B cell (primary cell): ENCODE results near the gene CCBE1. TPM values are rescaled to one million over a fixed set of nuclear protein-coding genes. Genes with fewer than 3 reads are reported as not detected.

Source experiments
- ATAC-seq: fragments of 200-7000 bp; cut with Tn5 transposase; one replicate; pipeline ENCODE4 v1.10.0; 2021; ENCODE audit warnings: low read depth, mild to moderate bottlenecking, moderate number of reproducible peaks, moderate library complexity
- CTCF ChIA-PET: fragments of 350-600 bp; sonication (Branson Sonifier 250); formaldehyde crosslinking; loops from one replicate; lab custom pipeline; 2021; ENCODE audit warnings: antibody characterized with exemption, inconsistent platforms; lab: Charles Lee
- POLR2A ChIA-PET: fragments of 350-600 bp; sonication (Branson Sonifier 250); formaldehyde crosslinking; loops from one replicate; lab custom pipeline; 2021; ENCODE audit warnings: antibody characterized with exemption; lab: Charles Lee
- DNase-seq: peaks from one replicate; pipeline ENCODE4 v3.0.0; 2013
- H2AFZ ChIP-seq: 2 replicates; pipeline ENCODE4 v1.6.1; 2012; ENCODE audit warnings: mild to moderate bottlenecking, low read depth, low read length; ENCODE audit not compliant: insufficient read depth, poor library complexity, severe bottlenecking
- H3K27ac ChIP-seq, 2 donors: 1 replicate in 1 of 2; 2 replicates in 1 of 2; pipeline ENCODE4 v1.5.1; 2012 to 2013; ENCODE audit warnings: low read length in 2 of 2, mild to moderate bottlenecking in 2 of 2, moderate library complexity in 1 of 2
- H3K27me3 ChIP-seq, 4 experiments: fragments of 200-600 bp in 1 of 4; sonication (generic) in 1 of 4; replicated peaks in 1 of 4; 1 replicate in 2 of 4; 2 replicates in 2 of 4; pipeline versions ENCODE4 v1.6.1 to v1.7.0; 2013 to 2016; ENCODE audit warnings: low read length in 3 of 4, mild to moderate bottlenecking in 2 of 4, mixed read lengths in 1 of 4, moderate library complexity in 1 of 4; ENCODE audit not compliant: insufficient read depth in 4 of 4, control insufficient read depth in 3 of 4; ENCODE audit errors: control extremely low read depth in 1 of 4
- H3K36me3 ChIP-seq, 2 experiments: replicated peaks in 1 of 2; 1 replicate in 1 of 2; 2 replicates in 1 of 2; pipeline versions ENCODE4 v1.6.1 to v1.7.1; 2013; ENCODE audit warnings: low read length in 1 of 2; ENCODE audit not compliant: insufficient read depth in 2 of 2, control insufficient read depth in 1 of 2; ENCODE audit errors: control extremely low read depth in 1 of 2, extremely low read depth in 1 of 2
- H3K4me1 ChIP-seq, 2 donors: fragments of 200-600 bp in 1 of 2; sonication (generic) in 1 of 2; 1 replicate in 1 of 2; 2 replicates in 1 of 2; pipeline versions ENCODE4 v1.5.1 to v1.6.1; 2013 to 2017; ENCODE audit warnings: low read length in 2 of 2; ENCODE audit not compliant: control insufficient read depth in 2 of 2, insufficient read depth in 2 of 2
- H3K4me2 ChIP-seq: replicated peaks from 2 replicates; pipeline ENCODE3; 2012; ENCODE audit warnings: mild to moderate bottlenecking, low read depth, low read length; ENCODE audit not compliant: poor library complexity, severe bottlenecking
- H3K4me3 ChIP-seq, 5 experiments: fragments of 200-600 bp in 1 of 5; sonication (generic) in 1 of 5; 1 replicate in 3 of 5; 2 replicates in 2 of 5; pipeline versions ENCODE4 v1.5.1 to v1.7.0; 2011 to 2016; ENCODE audit warnings: low read length in 4 of 5, mild to moderate bottlenecking in 4 of 5, low read depth in 2 of 5, control low read depth in 1 of 5, moderate library complexity in 1 of 5; ENCODE audit not compliant: insufficient read depth in 1 of 5; ENCODE audit errors: control extremely low read depth in 1 of 5, extremely low read depth in 1 of 5
- H3K79me2 ChIP-seq: fragments of 200-600 bp; sonication (generic); one replicate; pipeline ENCODE4 v1.6.0; 2016; ENCODE audit warnings: low read length; ENCODE audit not compliant: control insufficient read depth, insufficient read depth
- H3K9ac ChIP-seq: fragments of 200-600 bp; sonication (generic); 2 replicates; pipeline ENCODE4 v1.6.1; 2017; ENCODE audit warnings: mild to moderate bottlenecking, low read length, moderate library complexity
- H3K9me3 ChIP-seq, 3 donors: one replicate each; pipeline versions ENCODE4 v1.6.1 to v1.7.1; 2013; ENCODE audit warnings: low read length in 2 of 3; ENCODE audit not compliant: control insufficient read depth in 2 of 3, insufficient read depth in 1 of 3; ENCODE audit errors: control extremely low read depth in 1 of 3
- H4K20me1 ChIP-seq: 2 replicates; pipeline ENCODE4 v1.6.0; 2012; ENCODE audit warnings: mild to moderate bottlenecking, low read length; ENCODE audit not compliant: insufficient read depth, control insufficient read depth, poor library complexity, severe bottlenecking
- H3K27ac Mint-ChIP-seq: one replicate; pipeline ENCODE4 v1.8.0; 2021; ENCODE audit warnings: mixed read lengths
- H3K27me3 Mint-ChIP-seq: one replicate; pipeline ENCODE4 v1.8.0; 2021; ENCODE audit warnings: mixed read lengths
- H3K4me1 Mint-ChIP-seq: one replicate; pipeline ENCODE4 v1.8.0; 2021; ENCODE audit warnings: mixed read lengths
- H3K4me3 Mint-ChIP-seq: one replicate; pipeline ENCODE4 v1.8.0; 2021; ENCODE audit warnings: mixed read lengths
- H3K9me3 Mint-ChIP-seq: one replicate; pipeline ENCODE4 v1.8.0; 2022; ENCODE audit warnings: mixed read lengths; ENCODE audit not compliant: insufficient read depth
- EZH2 ChIP-seq: IDR thresholded peaks from 2 replicates; pipeline ENCODE4 v1.6.1; 2012; ENCODE audit warnings: borderline replicate concordance, low read depth, mild to moderate bottlenecking, moderate library complexity, low read length; ENCODE audit not compliant: insufficient read depth, poor library complexity, severe bottlenecking
- WGBS: methylation state at CpG from one replicate; pipeline ENCODE4 v1.1.5; 2013; ENCODE audit warnings: missing lambda C conversion rate; ENCODE audit not compliant: insufficient coverage; 5-methylcytosine and 5-hydroxymethylcytosine counted together
- intact Hi-C: fragments of 100-400 bp; cut with micrococcal nuclease; formaldehyde crosslinking; loops from one replicate; pipeline ENCODE4 v1.10.0; 2022
- polyA plus RNA-seq: library from polyadenylated mRNA; depleted of rRNA; stranded (reverse); fragments of >200 nt; gene quantifications from 2 replicates; pipeline ENCODE4 v1.2.3, GENCODE V29; 2012
- total RNA-seq, 2 donors: library from RNA; stranded (reverse); fragments of 120-200 nt in 1 of 2; gene quantifications; 1 replicate in 1 of 2; 2 replicates in 1 of 2; pipeline versions ENCODE4 v1.2.3 to v1.2.4, GENCODE V29; 2013 to 2022
- TF ChIP-seq, protein P1 (sequence below): fragments of 200-600 bp; IDR thresholded peaks from one replicate; pipeline ENCODE4 v1.8.0; 2022; ENCODE audit warnings: antibody characterized with exemption, mild to moderate bottlenecking

Gene CCBE1
- total and polyA plus RNA-seq, 2 donors (not counting 1 experiment from before 2014, with no cell fraction given): not detected

DNA sequence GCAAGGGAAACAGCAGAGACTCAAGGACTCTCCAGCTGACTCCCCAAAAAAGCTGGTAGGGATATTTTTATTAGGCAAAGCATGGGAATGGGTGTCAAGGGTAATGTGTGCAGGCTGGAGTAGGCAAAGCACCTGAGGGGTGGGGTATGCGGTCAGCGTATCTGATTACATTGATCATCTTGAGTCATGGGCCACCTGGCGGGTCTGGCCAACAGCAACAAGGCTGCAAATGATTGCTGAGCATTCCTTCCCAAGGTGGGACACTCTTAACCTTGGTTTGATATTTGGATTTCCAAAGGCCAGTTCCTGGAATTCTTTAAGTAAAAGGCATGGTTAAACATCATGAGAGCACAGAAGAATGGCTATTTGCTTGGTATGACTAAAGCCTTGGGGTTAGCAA, 32.6 kb upstream of the CCBE1 start:
- no peak overlapping the region for H3K27ac ChIP-seq
- peaks cover 0 to 4% (median 0%) of the 10 kb centered on the region in 4 experiments for H3K27me3 ChIP-seq
- Mint-ChIP-seq H3K27ac (no peak overlapping the region), H3K4me3 (no peak overlapping the region), H3K4me1 (no peaks in the 10 kb centered on the region), H3K27me3 (no peaks in the 10 kb centered on the region), H3K9me3 (no peaks in the 10 kb centered on the region)
- no peaks in the 10 kb centered on the region for H4K20me1 ChIP-seq
- no peaks in the 10 kb centered on the region for H3K79me2 ChIP-seq
- DNase-seq (no peak), ATAC-seq (no peak)
- TF ChIP-seq, protein P1, sequence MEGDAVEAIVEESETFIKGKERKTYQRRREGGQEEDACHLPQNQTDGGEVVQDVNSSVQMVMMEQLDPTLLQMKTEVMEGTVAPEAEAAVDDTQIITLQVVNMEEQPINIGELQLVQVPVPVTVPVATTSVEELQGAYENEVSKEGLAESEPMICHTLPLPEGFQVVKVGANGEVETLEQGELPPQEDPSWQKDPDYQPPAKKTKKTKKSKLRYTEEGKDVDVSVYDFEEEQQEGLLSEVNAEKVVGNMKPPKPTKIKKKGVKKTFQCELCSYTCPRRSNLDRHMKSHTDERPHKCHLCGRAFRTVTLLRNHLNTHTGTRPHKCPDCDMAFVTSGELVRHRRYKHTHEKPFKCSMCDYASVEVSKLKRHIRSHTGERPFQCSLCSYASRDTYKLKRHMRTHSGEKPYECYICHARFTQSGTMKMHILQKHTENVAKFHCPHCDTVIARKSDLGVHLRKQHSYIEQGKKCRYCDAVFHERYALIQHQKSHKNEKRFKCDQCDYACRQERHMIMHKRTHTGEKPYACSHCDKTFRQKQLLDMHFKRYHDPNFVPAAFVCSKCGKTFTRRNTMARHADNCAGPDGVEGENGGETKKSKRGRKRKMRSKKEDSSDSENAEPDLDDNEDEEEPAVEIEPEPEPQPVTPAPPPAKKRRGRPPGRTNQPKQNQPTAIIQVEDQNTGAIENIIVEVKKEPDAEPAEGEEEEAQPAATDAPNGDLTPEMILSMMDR: no peak
- TF ChIP-seq EZH2: no peak
- no peaks in the 10 kb centered on the region for H3K36me3 ChIP-seq
- no peak overlapping the region for H3K4me3 ChIP-seq
- intact Hi-C loops: no loop called here
- WGBS: 94% methylated on average over 3 of the region's 3 CpGs
- no peak overlapping the region for H3K9ac ChIP-seq
- H3K4me2 ChIP-seq: no peak overlapping the region
- ChIA-PET POLR2A (no interaction called here), CTCF (no interaction called here)
- H2AFZ ChIP-seq: no peak overlapping the region
- no peaks in the 10 kb centered on the region for H3K4me1 ChIP-seq
- H3K9me3 ChIP-seq: no peaks in the 10 kb centered on the region

DNA sequence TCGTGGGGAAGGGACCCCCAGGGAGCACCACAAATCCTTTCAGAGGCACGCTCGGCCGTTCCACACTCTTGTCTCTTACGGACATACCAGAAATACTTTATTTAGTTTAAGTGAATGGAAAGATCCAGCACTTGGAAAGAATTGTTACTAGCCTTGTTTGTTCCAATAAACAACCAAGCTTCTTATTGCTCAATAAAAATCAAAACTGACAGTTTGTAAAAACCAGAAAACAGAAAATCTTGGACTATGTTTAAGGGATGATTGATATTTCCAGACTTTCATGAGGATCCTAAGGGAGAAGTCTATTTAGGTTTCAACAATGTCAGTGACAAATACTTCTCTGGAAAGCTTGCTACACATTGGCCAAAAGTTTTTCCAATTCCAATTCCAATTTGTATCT, 31.6 kb upstream of the CCBE1 start:
- peaks cover 0 to 3% (median 0%) of the 10 kb centered on the region in 4 experiments for H3K27me3 ChIP-seq
- DNase-seq (no peak), ATAC-seq (no peak)
- intact Hi-C loops: no loop called here
- H4K20me1 ChIP-seq: no peaks in the 10 kb centered on the region
- no peak overlapping the region for H3K4me3 ChIP-seq
- H2AFZ ChIP-seq: no peak overlapping the region
- no peak overlapping the region for H3K27ac ChIP-seq
- Mint-ChIP-seq H3K4me1 (no peaks in the 10 kb centered on the region), H3K4me3 (no peak overlapping the region), H3K27ac (no peak overlapping the region), H3K9me3 (no peaks in the 10 kb centered on the region), H3K27me3 (peaks cover 3% of the 10 kb centered on the region)
- no peaks in the 10 kb centered on the region for H3K79me2 ChIP-seq
- H3K4me2 ChIP-seq: no peak overlapping the region
- no CpG with 5 or more reads among the region's 5 CpGs for WGBS
- no peaks in the 10 kb centered on the region for H3K9me3 ChIP-seq
- CTCF ChIA-PET: no interaction called here
- TF ChIP-seq, protein P1: no peak
- no peak for TF ChIP-seq EZH2
- POLR2A ChIA-PET: no interaction called here
- H3K36me3 ChIP-seq: no peaks in the 10 kb centered on the region
- H3K9ac ChIP-seq: no peak overlapping the region
- H3K4me1 ChIP-seq: no peaks in the 10 kb centered on the region
